Stimulated activated CD4-positive, alpha-beta T cell treated with anti-CD3 and anti-CD28 coated beads, Interleukin-1b, Interleukin-23, amount 100 ng/mL, for 4 hours (primary cell): Measurements from ENCODE around the gene CLK2.
"Not testable (repeated sequence)": the region's sequence is repeated elsewhere in the genome, so short reads cannot be mapped to it uniquely, and the experiment has no call there.

ENCODE experiments used
- DNase-seq, 2 donors: peaks; one replicate each; pipeline ENCODE4 v3.0.0-alpha.2; 2020; ENCODE audit warnings: low read depth in 2 of 2

The CLK2 gene

GRCh38 chr1:155267373-155267772, 5.9 kb downstream of the CLK2 start:
- no peak for DNase-seq

GRCh38 chr1:155266553-155266952, 6.8 kb downstream of the CLK2 start:
- DNase-seq, result no peak

- DNase-seq, result no peak
Observed at GRCh38 chr1:155263067-155263466, 10.2 kb downstream of the CLK2 start.

- DNase-seq, result peak; percentile 71 to 77
Observed at GRCh38 chr1:155261852-155262673, 11.2 kb downstream of the CLK2 start, which contains the start of gene SCAMP3. Gene SCAMP3, minus strand, starts transcription at chr1:155262360. Its CDS starts 209 bp downstream, at chr1:155262151.

- peak in 1 of 2 donors; percentile 21 for DNase-seq
Observed at GRCh38 chr1:155261493-155261851, 11.8 kb downstream of the CLK2 start.

- DNase-seq, result no peak
Observed at GRCh38 chr1:155260276-155260675, 13.0 kb downstream of the CLK2 start.

GRCh38 chr1:155256058-155256852, 17.0 kb downstream of the CLK2 start:
- DNase-seq, result no peak

GRCh38 chr1:155255243-155256007, 17.9 kb downstream of the CLK2 start, which contains the start of gene ENTREP3:
Gene ENTREP3, minus strand, starts transcription at chr1:155255483. Its CDS starts 606 bp downstream, at chr1:155254877.
- peak; percentile 64 to 76 for DNase-seq

- DNase-seq, result no peak
Observed at GRCh38 chr1:155254714-155255242, 18.5 kb downstream of the CLK2 start.

GRCh38 chr1:155254228-155254713, 19.0 kb downstream of the CLK2 start:
- no peak for DNase-seq

- no peak for DNase-seq
Observed at GRCh38 chr1:155253797-155254196, 19.5 kb downstream of the CLK2 start.

- DNase-seq, result no peak
Observed at GRCh38 chr1:155253208-155253607, 20.1 kb downstream of the CLK2 start.

- no peak for DNase-seq
Observed at GRCh38 chr1:155251566-155251965, 21.7 kb downstream of the CLK2 start.

GRCh38 chr1:155250633-155251449, 22.5 kb downstream of the CLK2 start:
- DNase-seq, result peak; percentile 96 to 99

GRCh38 chr1:155250246-155250632, 23.1 kb downstream of the CLK2 start:
- no peak for DNase-seq

- DNase-seq, result no peak
Observed at GRCh38 chr1:155247667-155248553, 25.4 kb downstream of the CLK2 start.

- DNase-seq, result not testable (repeated sequence)
Observed at GRCh38 chr1:155246796-155247195, 26.5 kb downstream of the CLK2 start.

- no peak for DNase-seq
Observed at GRCh38 chr1:155245163-155245524, 28.2 kb downstream of the CLK2 start.

GRCh38 chr1:155244368-155245162, 28.7 kb downstream of the CLK2 start:
- peak; percentile 73 to 77 for DNase-seq
